ENCODE data around the gene EHD1. TPM values are rescaled to one million over a fixed set of nuclear protein-coding genes. Genes with fewer than 3 reads are reported as not detected.

Gene EHD1
- polyA plus RNA-seq, 1 donor (not counting 4 experiments of a cell fraction or from before 2014, with no cell fraction given): 73.9 TPM

GRCh38 chr11:64878223-64878493, 263 bp downstream of the EHD1 start:
- H4K20me1 ChIP-seq (ENCODE audit: control insufficient read depth, extremely low read depth, insufficient read depth, low read length): peaks cover 25% of the 10 kb centered on the region
- peaks cover 3% of the 10 kb centered on the region for H3K9me1 ChIP-seq (ENCODE audit: control insufficient read depth, extremely low read depth, insufficient read depth, low read length)
- H3K27ac ChIP-seq (ENCODE audit: control insufficient read depth, insufficient read depth, low read length): peak overlapping the region; percentile 70
- H3K4me3 ChIP-seq (ENCODE audit: control insufficient read depth in 2 of 3, extremely low read depth in 1 of 3, insufficient read depth in 2 of 3, low read depth in 1 of 3, low read length in 3 of 3): peak overlapping the region; percentile 59 to 85 (median 78)
- peaks cover 46% of the 10 kb centered on the region for H3K79me2 ChIP-seq (ENCODE audit: control insufficient read depth, insufficient read depth, low read length)
- H3K4me1 ChIP-seq (ENCODE audit: control insufficient read depth, extremely low read depth, insufficient read depth, low read length): peaks cover 37% of the 10 kb centered on the region
- H3K27me3 ChIP-seq (ENCODE audit: control insufficient read depth, extremely low read depth, insufficient read depth, low read length): no peaks in the 10 kb centered on the region
- peak overlapping the region; percentile 45 for H2AFZ ChIP-seq (ENCODE audit: control insufficient read depth, low read length)
- peak overlapping the region; percentile 91 for H3K4me2 ChIP-seq (ENCODE audit: control insufficient read depth, extremely low read depth, insufficient read depth, low read depth, low read length)
- peak overlapping the region; percentile 88 for H3K9ac ChIP-seq (ENCODE audit: control insufficient read depth, extremely low read depth, insufficient read depth, low read length)
- H3K36me3 ChIP-seq (ENCODE audit: control insufficient read depth in 2 of 2, extremely low read depth in 1 of 2, insufficient read depth in 2 of 2, low read length in 2 of 2): peaks cover 12 to 19% of the 10 kb centered on the region in 2 experiments
- dilution Hi-C loops (cut with MboI; ENCODE audit: extremely low pct_ligation_motif_present, low sequenced_read_pairs): no loop called here
- FAIRE-seq: no peak
- DNase-seq (ENCODE audit: low read depth, low spot score): no peak
- no peaks in the 10 kb centered on the region for H3K9me3 ChIP-seq (ENCODE audit: control insufficient read depth, low read depth, low read length)
- TF ChIP-seq EZH2 (IDR thresholded peaks at IDR 0.05; ENCODE audit: low read length): no peak
- no peak for TF ChIP-seq CTCF (optimal IDR thresholded peaks at IDR 0.05 in 1 of 3, IDR thresholded peaks at IDR 0.05 in 1 of 3, conservative IDR thresholded peaks at IDR 0.05 in 1 of 3; ENCODE audit: extremely low read depth in 1 of 3, insufficient read depth in 2 of 3, low read length in 3 of 3)

- Histone ChIP-seq H3K27me3 (ENCODE audit: control insufficient read depth, extremely low read depth, insufficient read depth, low read length) (no peaks in the 10 kb centered on the region), H3K36me3 (ENCODE audit: control insufficient read depth in 2 of 2, extremely low read depth in 1 of 2, insufficient read depth in 2 of 2, low read length in 2 of 2) (peaks cover 16 to 24% of the 10 kb centered on the region in 2 experiments), H2AFZ (ENCODE audit: control insufficient read depth, low read length) (peak overlapping the region; percentile 45), H3K4me2 (ENCODE audit: control insufficient read depth, extremely low read depth, insufficient read depth, low read depth, low read length) (peak overlapping the region; percentile 91), H3K9me1 (ENCODE audit: control insufficient read depth, extremely low read depth, insufficient read depth, low read length) (peaks cover 3% of the 10 kb centered on the region), H3K79me2 (ENCODE audit: control insufficient read depth, insufficient read depth, low read length) (peaks cover 51% of the 10 kb centered on the region), H4K20me1 (ENCODE audit: control insufficient read depth, extremely low read depth, insufficient read depth, low read length) (peaks cover 25% of the 10 kb centered on the region), H3K4me1 (ENCODE audit: control insufficient read depth, extremely low read depth, insufficient read depth, low read length) (peaks cover 41% of the 10 kb centered on the region), H3K27ac (ENCODE audit: control insufficient read depth, insufficient read depth, low read length) (peak overlapping the region; percentile 70), H3K9ac (ENCODE audit: control insufficient read depth, extremely low read depth, insufficient read depth, low read length) (peak overlapping the region; percentile 88), H3K4me3 (ENCODE audit: control insufficient read depth in 2 of 3, extremely low read depth in 1 of 3, insufficient read depth in 2 of 3, low read depth in 1 of 3, low read length in 3 of 3) (peak overlapping the region; percentile 59 to 85 (median 78)), H3K9me3 (ENCODE audit: control insufficient read depth, low read depth, low read length) (no peaks in the 10 kb centered on the region)
- no peak for FAIRE-seq
- dilution Hi-C loops (cut with MboI; ENCODE audit: extremely low pct_ligation_motif_present, low sequenced_read_pairs): no loop called here
- TF ChIP-seq CTCF (optimal IDR thresholded peaks at IDR 0.05 in 1 of 3, IDR thresholded peaks at IDR 0.05 in 1 of 3, conservative IDR thresholded peaks at IDR 0.05 in 1 of 3; ENCODE audit: extremely low read depth in 1 of 3, insufficient read depth in 2 of 3, low read length in 3 of 3) (no peak), EZH2 (IDR thresholded peaks at IDR 0.05; ENCODE audit: low read length) (no peak)
- DNase-seq (ENCODE audit: low read depth, low spot score): no peak
These were observed 815 bp downstream of the EHD1 start for GRCh38 chr11:64877390-64878222.
